ENCODE data around the gene CCDC88B.

- TF ChIP-seq CTCF (IDR thresholded peaks at IDR 0.05; ENCODE audit: control extremely low read depth in 1 of 3, insufficient read depth in 1 of 3, low read depth in 1 of 3, low read length in 3 of 3) (no peak), CHD2 (IDR thresholded peaks at IDR 0.05; ENCODE audit: low read length) (no peak), POLR2AphosphoS5 (IDR thresholded peaks at IDR 0.05; ENCODE audit: low read depth, low read length) (no peak), ATF3 (IDR thresholded peaks at IDR 0.05; ENCODE audit: insufficient read depth, low read depth, low read length) (no peak), SRF (IDR thresholded peaks at IDR 0.05; ENCODE audit: low read depth, low read length) (no peak), CHD1 (IDR thresholded peaks at IDR 0.05; ENCODE audit: low read depth, low read length) (no peak)
These were observed at the start of gene CCDC88B for GRCh38 chr11:64339754-64340408.

Data from H1 (cell line).